ENCODE measurements around the gene RNF11.

Gene RNF11

DNA sequence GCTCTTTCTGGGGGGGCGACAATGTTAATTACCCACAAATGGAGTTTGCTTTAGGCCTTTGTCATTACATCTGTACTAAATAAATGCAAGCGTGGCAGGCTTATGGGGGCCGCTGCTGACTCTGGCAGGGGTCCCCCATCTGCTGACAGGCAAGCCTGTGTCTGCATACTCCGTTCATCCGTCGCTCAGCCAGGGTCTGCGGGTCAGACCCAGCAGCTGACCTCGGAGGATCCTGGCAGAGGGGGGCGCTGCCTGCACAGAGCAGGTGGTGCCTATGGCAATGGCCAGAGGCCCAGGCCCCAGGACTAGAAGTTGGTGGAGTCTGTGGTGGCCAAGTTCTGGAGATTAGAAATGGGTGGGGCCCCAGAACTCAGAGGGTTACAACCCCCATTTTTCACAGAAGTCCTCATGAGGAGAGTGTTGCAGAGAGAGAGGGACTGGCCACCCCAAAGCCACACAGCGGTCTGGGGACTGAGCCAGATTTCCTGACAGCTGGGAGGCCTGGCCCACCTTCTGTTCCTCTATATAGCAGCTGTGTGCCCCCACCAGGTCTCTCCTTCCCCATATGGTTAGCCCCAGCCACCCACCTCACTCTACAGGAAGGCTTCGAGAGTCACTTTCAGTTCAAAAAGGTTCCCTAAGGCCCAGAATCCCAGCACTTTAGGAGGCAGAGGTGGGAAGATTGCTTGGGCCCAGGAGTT is 63.3 kb downstream of the RNF11 start:
- no peak for DNase-seq

DNA sequence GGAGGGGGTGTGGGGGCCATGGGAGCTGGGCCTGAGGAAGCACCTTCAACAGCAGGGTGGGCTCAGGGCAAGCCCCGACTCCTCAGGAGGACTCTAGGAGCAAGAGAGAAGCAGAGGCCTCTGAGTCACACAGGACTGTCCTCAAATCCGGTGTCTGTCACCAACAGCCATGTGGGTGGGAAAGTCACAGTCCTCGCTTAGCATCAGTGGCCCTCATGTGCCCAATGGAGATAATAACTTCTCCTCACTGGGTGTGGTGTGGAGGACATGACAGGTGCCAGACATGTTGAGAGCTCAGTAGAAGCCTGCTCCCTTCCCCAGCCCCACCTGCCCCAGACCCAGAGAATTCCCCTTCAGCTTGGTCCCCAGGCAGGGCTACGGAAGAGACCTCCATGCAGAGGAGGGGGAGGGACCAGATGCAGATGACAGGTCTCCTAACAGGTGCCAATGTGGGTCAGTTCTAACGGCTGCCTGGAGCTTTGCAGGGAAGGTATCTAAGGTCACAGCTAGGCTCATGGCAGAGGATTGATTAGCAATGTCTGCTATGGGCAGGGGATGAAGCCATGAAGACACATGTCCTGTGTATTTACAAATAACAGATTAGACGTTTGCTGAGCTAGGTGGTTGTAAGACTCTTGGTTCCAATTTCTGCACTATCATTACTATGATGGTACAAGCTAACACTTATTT is 64.1 kb downstream of the RNF11 start:
- no peak for DNase-seq

DNA sequence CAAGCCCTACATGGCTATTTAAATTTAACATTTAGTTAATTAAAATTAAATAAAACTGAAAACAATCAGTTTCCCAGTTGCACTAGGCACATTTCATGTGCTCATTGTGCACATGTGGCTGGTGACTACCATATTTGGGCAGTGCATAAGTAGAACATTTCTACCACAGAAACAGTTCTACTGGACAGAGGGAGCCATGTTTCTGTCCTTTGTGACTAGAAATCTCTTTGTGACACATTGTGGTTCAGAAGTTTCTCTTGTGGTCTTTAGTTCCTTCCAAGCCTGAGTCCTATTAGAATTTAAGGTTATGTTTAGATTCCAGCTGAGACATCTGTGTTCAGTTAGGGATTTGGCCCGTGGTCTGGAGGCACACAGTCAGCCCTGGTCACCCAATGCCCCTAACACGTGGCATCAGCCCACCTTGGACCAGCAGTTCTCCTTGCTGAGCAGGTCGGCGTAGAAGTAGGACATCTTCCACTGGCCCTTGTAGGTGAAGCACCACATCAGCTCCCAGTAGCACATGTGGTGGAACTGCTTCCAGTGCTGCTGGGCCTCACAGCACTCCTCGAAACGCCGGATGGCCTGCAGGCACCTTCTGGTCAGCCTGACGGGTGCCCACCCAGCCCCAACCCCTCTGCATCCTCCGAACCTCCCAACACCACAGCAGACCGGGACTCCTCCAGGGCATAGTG is 65.2 kb downstream of the RNF11 start:
- no peak for DNase-seq

DNA sequence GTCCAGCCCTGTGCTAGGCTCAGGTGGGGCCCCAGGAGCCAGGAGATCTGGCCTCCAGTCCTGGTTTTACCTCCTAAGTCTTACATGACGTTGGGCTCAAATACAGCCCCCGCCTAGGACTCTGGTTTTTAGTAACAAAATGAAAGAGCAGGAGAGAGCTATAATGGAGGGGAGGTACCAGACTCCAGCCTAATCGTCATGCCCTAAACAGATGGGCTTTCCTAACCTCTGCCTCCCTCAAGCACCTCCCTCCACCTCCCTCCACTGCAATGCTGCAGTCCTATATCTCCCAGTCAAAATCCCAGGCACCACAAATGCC is 65.7 kb downstream of the RNF11 start:
- DNase-seq: no peak

DNA sequence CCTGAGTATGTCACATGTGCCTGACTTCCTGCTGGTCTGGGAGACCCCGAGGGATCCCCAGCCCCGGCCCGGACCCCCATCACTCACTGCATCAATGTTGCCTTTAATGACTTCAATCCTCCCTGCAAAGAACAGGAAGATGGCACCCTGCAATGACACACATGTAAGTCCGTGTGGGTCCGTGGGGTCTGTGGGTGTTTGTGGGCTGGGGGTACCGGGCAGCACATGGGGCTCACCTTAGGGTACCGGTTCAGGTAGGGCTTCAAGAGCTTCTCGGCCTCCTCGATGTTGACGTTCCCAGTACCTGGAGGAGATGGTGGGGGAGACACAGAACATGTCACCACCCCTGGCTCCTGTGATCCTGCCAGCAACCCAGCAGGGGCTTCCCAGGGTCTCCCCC is 66.2 kb downstream of the RNF11 start:
- no peak for DNase-seq

DNA sequence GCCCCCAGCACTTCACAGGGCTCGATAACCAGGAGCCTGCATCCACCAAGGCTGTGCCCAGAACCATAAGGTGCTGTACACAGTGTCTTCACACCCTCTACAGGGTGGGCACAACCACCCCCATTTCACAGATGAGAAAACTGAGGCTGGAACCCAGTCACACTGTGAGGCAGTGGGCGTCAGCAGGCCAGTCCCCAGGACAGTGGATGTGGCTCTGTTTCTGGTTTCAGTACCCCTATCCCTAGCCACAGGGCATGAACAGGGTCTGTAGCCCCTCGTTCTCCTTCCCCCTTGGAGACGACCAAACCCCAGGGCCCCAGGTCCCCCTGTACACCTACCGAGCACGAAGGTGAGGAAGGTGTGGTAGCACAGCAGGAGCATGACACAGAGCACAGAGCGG is 66.7 kb downstream of the RNF11 start:
- DNase-seq: no peak

DNA sequence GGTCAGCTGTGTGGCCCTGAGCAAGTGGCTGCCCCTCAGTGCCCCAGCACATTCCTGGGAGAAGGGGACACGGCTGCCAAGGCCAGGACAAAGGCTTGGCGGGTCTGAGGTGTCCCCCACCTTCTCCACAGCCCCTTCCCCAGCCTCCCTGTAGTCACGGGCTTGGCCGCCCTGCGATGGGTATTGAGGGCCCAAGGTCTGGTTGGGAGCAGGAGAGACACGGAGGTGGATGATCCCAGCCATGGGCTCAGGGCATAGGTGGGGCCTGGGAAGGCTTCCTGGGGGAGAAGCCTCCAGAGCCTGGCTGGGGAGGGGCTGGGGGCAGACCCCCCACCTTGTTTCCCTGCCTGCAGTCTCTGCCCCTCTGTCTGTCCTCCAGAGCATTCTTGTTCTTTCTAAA is 67.2 kb downstream of the RNF11 start:
- DNase-seq: no peak

DNA sequence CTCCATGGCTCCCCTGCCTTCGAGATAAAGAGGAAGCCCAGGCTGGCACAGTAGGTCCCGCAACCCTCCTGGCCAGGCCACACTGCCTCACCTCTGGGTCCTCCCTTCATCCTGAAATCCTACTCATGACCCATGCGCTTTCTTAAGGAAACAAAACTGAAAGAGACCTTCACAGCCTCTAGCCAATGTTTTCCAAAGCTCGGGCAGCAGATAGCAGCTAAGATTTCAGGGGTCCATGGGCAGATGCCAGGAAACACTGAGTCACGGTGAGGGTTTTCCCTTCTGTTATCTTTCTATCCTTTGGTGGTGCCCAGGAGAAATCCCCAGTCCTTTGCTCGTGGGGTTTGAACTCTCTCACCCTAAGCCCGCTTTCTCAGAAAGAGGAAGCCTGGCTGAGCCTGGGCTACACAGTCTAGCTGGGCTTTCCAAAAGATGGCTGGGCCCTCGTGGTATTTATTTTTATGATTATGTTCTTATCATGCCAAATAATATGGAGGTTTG is 67.7 kb downstream of the RNF11 start:
- DNase-seq: no peak

DNA sequence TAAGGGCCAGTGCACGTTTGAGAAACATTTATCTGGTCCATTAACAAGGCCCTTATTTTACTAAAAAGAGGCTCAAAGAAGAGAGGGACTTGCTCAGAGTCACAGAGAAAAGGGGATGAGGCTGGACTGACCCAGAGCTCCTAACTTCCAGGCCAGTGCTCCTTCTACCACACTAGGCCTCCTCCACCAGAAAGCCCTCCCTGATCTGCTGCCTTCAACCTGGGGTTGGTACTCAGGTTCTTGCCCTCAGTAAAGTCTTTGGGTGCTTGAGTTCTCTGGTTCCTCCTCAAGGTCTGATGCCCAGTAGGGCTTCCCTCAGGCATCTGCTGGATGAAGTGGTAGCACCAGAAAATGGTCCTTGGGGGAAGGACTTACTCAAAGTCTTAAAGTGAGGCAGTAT is 68.3 kb downstream of the RNF11 start:
- DNase-seq: no peak

DNA sequence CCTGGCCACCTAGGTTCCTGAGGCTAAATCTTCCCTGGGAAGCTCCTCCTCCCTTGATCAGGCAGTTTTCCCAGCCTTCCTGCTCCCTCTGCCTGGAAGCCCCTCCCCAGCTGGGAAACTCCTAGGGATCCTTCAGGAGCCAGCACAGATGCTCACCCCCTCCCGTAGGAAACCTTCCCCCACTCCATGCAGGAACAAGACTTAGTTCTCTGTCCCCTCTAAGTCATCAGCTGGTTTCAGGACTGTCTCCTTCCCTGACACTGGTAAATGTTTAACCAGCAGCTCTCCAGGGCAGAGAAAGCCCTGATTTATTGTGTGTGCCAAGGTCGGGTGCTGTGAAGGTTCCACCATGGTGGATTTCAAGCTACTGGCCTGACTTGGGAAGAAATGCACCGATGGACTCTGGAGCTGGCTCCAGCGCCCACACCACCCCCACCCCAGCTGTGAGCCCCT is 69.3 kb downstream of the RNF11 start:
- no peak for DNase-seq

DNA sequence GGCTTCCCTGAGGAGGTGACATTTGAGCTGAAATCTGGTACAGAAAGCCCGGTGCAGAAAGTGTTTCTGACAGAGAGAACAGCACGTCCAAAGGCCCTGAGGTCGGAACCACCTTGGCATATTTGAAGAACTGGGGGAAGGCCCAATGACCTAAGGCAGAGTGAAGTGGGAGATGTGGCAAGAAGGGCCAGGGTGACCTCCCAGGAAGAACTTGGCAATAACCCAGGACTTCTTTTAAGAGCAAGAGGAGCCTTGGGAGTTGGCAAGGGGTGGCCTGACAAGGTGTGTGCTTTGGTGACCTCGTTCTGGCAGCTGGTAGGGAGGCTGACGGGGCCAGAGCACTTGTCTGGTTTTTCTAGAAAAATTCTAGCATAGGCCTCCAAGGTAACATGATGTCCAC is 70.9 kb downstream of the RNF11 start:
- DNase-seq: no peak

DNA sequence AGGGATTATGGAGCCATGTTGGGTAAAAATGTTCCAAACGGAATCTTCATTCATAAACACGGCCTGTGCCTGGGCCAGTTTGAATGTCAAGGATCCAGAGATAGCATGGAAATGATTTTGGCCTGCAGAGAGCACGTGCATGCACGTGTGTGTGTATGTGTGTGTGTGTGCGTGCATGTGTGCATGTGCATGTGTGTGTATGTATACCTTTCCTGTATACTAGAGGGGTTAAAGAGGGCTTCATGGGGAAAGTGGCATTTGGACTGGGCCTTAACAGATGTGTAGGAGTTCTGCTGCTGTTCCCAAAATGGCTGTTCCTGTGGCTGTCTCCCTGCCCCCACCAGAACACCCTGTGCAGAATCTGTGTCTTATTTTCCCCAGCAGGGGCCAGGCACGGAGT is 72.6 kb downstream of the RNF11 start:
- DNase-seq: no peak

DNA sequence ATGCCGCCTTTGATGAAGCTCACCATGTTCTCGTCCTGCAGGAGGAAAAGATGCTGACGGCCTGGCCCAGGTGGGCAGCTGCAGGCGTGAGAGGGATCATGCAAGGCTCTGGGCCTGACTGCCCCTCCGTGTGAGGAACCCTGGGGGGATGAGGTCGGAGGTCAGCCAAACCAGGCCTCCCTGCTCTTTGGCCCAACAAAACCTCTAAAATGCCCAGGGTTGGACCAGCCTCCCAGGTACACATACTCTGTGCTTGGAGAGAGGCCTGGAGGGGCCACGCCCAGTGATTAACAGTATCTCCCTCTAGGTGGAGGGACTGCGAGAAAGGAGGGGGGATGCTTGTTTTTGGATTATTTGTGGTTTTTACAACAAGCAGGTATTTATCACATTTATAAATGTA is 73.2 kb downstream of the RNF11 start:
- no peak for DNase-seq

DNA sequence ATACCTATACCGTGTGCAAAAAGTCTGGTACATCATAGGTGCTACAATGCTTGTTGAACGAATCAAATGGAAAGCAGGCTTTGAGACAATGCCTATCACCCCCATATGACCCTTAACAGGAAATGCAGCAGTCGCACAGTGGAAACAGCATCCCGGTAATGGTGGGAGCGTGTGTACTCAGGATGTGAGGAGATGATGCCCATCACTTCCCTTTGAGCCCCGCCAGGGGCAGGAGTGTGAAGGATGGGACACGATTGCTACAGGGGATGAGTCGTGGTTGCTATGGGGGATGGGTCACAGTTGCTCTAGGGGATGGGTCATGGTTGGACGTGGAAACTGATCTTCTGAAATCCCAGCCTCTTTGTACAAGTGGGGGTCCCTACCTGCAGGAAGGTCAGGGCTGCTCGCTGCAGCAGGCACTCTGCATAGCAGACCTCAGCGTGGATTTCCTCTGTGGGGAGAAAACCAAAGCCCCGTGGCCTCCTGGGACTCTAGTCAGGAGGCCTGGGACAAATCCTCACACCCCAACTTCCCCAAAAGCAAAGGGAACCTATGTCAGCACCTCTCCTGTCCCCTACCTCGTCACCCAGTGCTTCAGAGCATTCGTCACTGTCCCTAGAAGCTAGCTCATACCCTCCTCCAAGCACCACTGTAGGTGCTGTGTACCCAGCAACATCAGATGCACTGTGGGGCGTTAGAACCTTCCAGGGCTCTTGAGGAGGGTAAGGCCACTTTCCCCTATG is 75.0 kb downstream of the RNF11 start:
- DNase-seq: no peak

DNA sequence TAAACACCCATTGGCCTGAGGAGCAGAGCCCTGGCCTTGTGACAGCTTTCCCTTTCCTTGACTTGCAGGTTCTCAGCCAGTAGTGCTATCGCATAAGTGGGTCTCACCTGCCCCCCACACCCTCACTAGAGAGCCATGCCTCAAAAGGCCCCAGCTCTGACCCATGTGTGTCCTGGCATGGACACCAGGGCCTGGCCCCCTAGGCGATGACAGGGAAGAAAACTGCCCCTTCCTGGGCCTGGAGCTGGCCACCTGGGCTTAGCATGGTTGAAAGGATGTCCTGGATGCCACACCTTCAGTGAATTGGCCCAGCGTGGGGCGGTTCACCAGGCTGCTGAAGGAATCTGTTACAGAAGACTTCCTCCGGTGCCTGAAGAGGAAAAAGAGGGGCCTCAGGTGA is 75.8 kb downstream of the RNF11 start:
- no peak for DNase-seq

DNA sequence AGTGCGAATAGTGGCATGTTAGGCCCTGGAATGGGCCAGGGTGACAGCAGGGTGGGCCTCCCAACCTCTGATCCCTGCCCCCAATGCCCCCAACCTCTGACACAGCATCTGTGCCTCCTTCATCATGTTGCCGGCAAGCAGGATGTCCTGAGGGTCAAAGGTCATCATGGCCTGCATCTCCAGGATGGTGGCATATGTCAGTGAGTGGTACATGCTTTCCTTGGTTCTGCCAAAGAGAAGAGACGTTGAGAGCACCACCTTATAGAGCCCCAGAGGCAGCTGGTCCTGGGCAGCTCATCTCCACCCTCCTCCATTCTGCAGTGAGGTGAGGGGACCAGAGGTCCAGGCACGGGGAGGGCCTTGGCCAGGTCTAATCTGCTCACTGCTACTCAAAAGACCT is 76.6 kb downstream of the RNF11 start:
- DNase-seq: no peak

DNA sequence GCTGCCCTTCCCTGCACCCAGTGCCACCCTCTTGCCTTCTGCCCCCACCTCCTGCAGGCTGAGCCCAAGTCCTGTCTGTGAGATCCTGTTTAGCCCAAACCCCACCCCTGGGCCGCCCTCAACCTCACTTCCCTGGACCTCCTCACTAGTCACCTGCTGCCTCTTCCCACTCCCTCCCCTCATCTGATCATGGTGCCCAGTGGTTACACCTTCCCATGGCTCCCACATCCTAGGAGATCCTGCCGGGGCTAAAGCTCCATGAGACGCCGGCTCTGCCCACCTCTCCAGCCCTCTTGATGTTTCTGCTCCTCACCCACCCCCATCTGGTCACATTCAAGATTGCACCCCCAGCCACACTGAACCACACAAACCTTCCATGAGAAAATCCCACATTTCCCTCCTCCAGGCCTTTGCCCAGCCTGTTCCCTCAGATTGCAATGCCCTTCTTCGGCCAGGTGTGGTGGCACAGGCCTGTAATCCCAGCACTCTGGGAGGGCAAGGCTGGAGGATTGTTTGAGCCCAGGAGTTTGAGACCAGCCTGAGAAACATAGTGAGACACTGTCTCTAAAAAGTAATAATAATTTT is 77.3 kb downstream of the RNF11 start:
- no peak for DNase-seq

DNA sequence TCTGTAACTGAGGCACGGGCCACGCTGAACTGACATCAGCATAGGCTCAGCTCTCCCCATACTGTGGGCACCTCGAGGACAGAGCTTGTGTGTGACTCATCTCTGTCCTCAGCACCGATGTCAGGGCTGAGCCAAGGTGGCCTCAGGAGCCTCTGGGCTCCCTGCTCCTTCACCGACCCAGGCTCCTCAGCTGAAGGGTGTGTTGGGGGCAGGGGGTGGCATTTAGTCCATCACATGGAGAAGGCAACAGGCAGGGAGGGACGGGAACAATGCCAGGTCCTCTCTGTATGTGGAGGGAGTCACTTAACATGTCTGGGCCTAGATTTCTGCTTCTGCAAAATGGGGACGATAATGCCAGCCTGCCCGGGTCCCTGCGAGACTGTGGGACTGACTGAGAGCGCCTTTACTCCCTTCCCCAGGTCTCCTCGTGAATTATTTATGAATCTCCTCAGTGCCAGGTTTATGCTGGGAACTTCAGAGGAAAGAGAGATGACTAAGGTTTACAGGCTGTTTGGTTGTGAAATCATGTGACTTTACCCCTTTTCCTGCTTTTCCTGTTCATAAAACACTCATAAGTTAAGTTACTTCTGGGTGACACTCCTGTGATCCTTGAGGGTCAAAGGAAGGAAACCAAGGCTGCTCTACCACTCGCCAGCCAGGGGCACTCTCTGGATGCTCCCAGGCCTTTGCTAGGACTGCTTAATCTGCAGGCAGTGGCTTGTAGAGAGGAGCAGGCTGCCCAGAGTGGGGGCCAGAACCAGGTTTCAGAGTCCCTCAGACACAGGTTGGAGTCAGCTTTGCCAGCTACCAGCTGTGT is 78.1 kb downstream of the RNF11 start:
- DNase-seq: no peak

DNA sequence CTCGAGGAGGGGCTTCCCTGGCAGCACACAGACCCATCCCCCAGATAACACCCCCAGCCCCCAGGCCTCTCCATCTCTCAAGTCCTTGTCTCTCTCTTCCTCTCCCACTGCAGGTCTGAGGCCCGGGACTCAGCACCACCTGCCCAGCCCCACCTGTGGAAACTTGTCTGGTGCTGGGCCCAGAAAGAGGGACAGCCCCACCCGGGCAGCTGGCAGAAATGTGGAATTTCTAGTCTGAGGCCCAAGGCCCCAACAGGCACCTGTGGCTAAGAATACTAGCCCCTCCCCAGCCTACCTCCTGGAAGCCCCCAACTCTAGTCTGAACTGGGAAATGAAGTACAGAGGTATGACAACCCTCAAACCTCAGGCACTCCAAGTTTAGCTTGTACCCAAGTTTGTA is 78.9 kb downstream of the RNF11 start:
- DNase-seq: no peak

DNA sequence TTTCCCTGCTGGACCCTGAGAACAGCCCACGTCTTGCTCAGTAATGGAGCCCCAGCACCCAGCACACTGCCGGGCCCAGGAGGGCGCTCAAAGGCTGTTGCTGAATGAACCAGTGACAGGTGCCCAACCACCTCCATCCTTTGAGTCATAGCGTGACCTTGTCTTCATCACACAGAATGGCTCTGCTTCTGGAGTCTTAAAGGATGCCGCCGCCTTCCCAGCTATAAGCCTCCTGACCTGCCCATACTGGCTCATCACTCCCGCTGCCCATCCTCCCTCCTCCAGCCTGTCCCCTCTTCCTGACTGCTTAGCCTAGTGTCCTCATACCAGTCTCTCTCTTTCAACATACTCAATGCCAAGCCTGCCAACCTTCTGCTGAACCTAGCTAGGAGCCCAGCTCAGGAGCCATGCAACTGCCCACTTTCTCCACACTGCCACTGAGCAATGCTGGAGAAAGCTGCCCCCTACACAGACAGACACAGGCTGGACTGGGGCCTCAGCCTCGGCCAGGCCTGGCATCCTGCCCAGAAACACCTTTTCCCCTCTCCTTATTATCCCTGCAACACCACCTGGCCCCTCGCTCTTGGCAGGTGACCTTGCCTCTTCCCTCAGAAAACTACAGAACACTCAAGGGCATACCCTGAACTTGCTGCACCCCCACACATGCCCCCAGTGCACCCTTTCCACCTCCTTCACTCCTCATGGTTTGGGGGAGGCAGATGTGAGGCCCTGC is 80.2 kb downstream of the RNF11 start:
- no peak for DNase-seq

DNA sequence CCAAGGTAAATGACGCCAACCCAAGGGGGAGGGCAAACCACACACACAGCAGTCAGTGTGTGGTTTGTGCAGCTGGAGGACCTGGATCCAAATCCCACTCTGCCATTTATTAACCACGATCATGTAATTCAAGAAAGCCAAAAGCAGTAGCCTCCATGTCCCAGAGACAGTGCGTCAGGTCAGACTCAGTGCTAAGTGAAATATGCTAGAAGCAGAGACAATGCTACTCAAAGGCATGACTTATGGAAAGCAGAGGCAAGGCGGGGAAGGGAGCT is 80.7 kb downstream of the RNF11 start:
- no peak for DNase-seq

DNA sequence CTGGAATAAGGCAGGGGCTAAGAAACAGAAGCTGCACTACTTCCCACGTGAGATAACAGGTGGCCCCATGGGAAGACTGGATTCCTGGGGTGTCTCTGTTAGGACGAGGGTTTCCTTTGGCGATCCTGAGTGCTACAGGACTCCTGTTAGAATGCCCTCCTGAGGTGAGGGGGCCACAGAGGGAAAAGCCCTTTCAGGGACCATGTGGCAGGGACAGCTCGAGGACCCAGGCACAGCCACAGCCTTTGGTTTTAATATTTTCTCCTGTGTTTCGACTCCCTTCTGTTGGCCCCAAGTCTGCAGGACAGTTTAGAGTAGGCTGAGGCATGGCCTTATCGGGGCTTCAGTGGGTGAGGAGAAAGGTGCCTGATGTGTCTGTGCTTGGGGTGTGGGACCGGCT is 81.7 kb downstream of the RNF11 start:
- DNase-seq: no peak

All from activated gamma-delta T cell treated with Interleukin-2 at 50 U/mL for 16 hours (primary cell).